ENCODE results near the gene FAM72D.
"Not testable (repeated sequence)": the region's sequence is repeated elsewhere in the genome, so short reads cannot be mapped to it uniquely, and the experiment has no call there.

GRCh38 chr1:145093517-145094149 is 2.1 kb upstream of the FAM72D start:
- not testable (repeated sequence) for TF ChIP-seq POLR2AphosphoS5 (IDR thresholded peaks at IDR 0.05; ENCODE audit: low read depth, low read length); TAF1 (IDR thresholded peaks at IDR 0.05; ENCODE audit: borderline replicate concordance, low read depth, low read length)

Data from GM12892 (cell line).